IMR-90 (cell line): Measurements from ENCODE around the gene YPEL2. TPM values are rescaled to one million over a fixed set of nuclear protein-coding genes. Genes with fewer than 3 reads are reported as not detected.

Experiments used
- ATAC-seq: fragments of 200-7000 bp; cut with Tn5 transposase; 2 replicates; pipeline ENCODE4 v1.9.1; 2020; ENCODE audit warnings: low read depth, mild to moderate bottlenecking, moderate library complexity
- Bru-seq: library from RNA; stranded (reverse); fragments of 400-500 nt; gene quantifications from one replicate; lab custom pipeline; 2021; lab: Mats Ljungman, UMichigan
- BruChase-seq, 2 experiments: library from RNA; stranded (reverse); fragments of 400-500 nt; gene quantifications; one replicate each; lab custom pipeline; 2021; lab: Mats Ljungman, UMichigan
- BruUV-seq: library from RNA; stranded (reverse); fragments of 400-500 nt; replicated peaks from 2 replicates; lab custom pipeline; 2021; lab: Mats Ljungman, UMichigan
- CTCF ChIA-PET: fragments of 300-600 bp; formaldehyde crosslinking; extraction: SDS; loops from one replicate; lab custom pipeline; 2021; ENCODE audit warnings: antibody characterized with exemption; lab: Yijun Ruan, JAX
- POLR2A ChIA-PET: fragments of 300-600 bp; sonication (Branson Sonifier 250); formaldehyde crosslinking; loops from one replicate; lab custom pipeline; 2022; ENCODE audit warnings: antibody characterized with exemption; ENCODE audit not compliant: unreplicated experiment; lab: Charles Lee
- DNase-seq: peaks from one replicate; pipeline ENCODE4 v3.0.0; 2013
- H2AFZ ChIP-seq: replicated peaks from 2 replicates; pipeline ENCODE3; 2013; ENCODE audit warnings: low read length, mild to moderate bottlenecking; ENCODE audit not compliant: poor library complexity
- H2AK5ac ChIP-seq: 2 replicates; pipeline ENCODE4 v1.6.1; 2013; ENCODE audit warnings: low read depth, low read length, inconsistent platforms
- H2AK9ac ChIP-seq: replicated peaks from 2 replicates; pipeline ENCODE3; 2013; ENCODE audit warnings: mild to moderate bottlenecking, low read depth, low read length, moderate library complexity; ENCODE audit not compliant: poor library complexity
- H2BK120ac ChIP-seq: 2 replicates; pipeline ENCODE4 v1.6.1; 2013; ENCODE audit warnings: low read depth, low read length, inconsistent platforms
- H2BK15ac ChIP-seq: 3 replicates; pipeline ENCODE4 v1.6.1; 2013; ENCODE audit warnings: low read depth, low read length, inconsistent platforms
- H2BK20ac ChIP-seq: 2 replicates; pipeline ENCODE4 v1.6.1; 2013; ENCODE audit warnings: low read depth, mild to moderate bottlenecking, inconsistent platforms, low read length, moderate library complexity
- H2BK5ac ChIP-seq: 2 replicates; pipeline ENCODE4 v1.6.1; 2013; ENCODE audit warnings: mild to moderate bottlenecking, low read depth, low read length, inconsistent platforms; ENCODE audit not compliant: poor library complexity, severe bottlenecking
- H3K14ac ChIP-seq: replicated peaks from 2 replicates; pipeline ENCODE4 v1.6.1; 2013; ENCODE audit warnings: low read depth, low read length, inconsistent platforms
- H3K18ac ChIP-seq: 2 replicates; pipeline ENCODE4 v1.6.1; 2013; ENCODE audit warnings: low read depth, low read length, control low read depth
- H3K23ac ChIP-seq: 2 replicates; pipeline ENCODE4 v1.6.1; 2013; ENCODE audit warnings: low read depth, low read length, inconsistent platforms
- H3K27ac ChIP-seq: 2 replicates; pipeline ENCODE4 v1.5.1; 2013; ENCODE audit warnings: mild to moderate bottlenecking, control low read depth, low read length; ENCODE audit not compliant: insufficient read depth
- H3K27me3 ChIP-seq: 2 replicates; pipeline ENCODE4 v1.6.1; 2013; ENCODE audit warnings: low read length; ENCODE audit not compliant: control insufficient read depth, insufficient read depth
- H3K36me3 ChIP-seq: 2 replicates; pipeline ENCODE4 v1.6.1; 2013; ENCODE audit warnings: low read length, mixed read lengths; ENCODE audit not compliant: control insufficient read depth, insufficient read depth
- H3K4ac ChIP-seq: 2 replicates; pipeline ENCODE4 v1.6.1; 2013; ENCODE audit warnings: low read depth, low read length, inconsistent platforms
- H3K4me1 ChIP-seq: 2 replicates; pipeline ENCODE4 v1.6.1; 2013; ENCODE audit warnings: low read length, mixed read lengths; ENCODE audit not compliant: control insufficient read depth, insufficient read depth
- H3K4me2 ChIP-seq: 2 replicates; pipeline ENCODE4 v1.6.1; 2013; ENCODE audit warnings: low read depth, mild to moderate bottlenecking, control low read depth, low read length, moderate library complexity
- H3K4me3 ChIP-seq: 2 replicates; pipeline ENCODE4 v1.5.1; 2013; ENCODE audit warnings: low read depth, mild to moderate bottlenecking, control low read depth, low read length, moderate library complexity; ENCODE audit not compliant: insufficient read depth
- H3K56ac ChIP-seq: 2 replicates; pipeline ENCODE4 v1.6.1; 2013; ENCODE audit warnings: low read length, inconsistent platforms; ENCODE audit not compliant: insufficient read depth; ENCODE audit errors: extremely low read depth
- H3K79me1 ChIP-seq, 2 experiments: 2 replicates each; pipeline ENCODE4 v1.6.1; 2013; ENCODE audit warnings: low read length in 2 of 2, inconsistent platforms in 1 of 2, low read depth in 1 of 2
- H3K9ac ChIP-seq: 2 replicates; pipeline ENCODE4 v1.6.1; 2013; ENCODE audit warnings: low read depth, low read length, control low read depth
- H3K9me1 ChIP-seq: 2 replicates; pipeline ENCODE4 v1.6.1; 2013; ENCODE audit warnings: low read length, inconsistent platforms; ENCODE audit not compliant: insufficient read depth
- H3K9me3 ChIP-seq: 2 replicates; pipeline ENCODE4 v1.6.1; 2013; ENCODE audit warnings: low read length; ENCODE audit not compliant: control insufficient read depth, insufficient read depth
- H4K20me1 ChIP-seq: 2 replicates; pipeline ENCODE4 v1.6.1; 2013; ENCODE audit warnings: low read length, inconsistent platforms; ENCODE audit not compliant: insufficient read depth
- H4K5ac ChIP-seq: 2 replicates; pipeline ENCODE4 v1.6.1; 2013; ENCODE audit warnings: mild to moderate bottlenecking, low read depth, low read length, control low read depth
- H4K8ac ChIP-seq, 2 experiments: 2 replicates each; pipeline ENCODE4 v1.6.1; 2013; ENCODE audit warnings: low read depth in 2 of 2, low read length in 2 of 2, control low read depth in 1 of 2, inconsistent platforms in 1 of 2
- H4K91ac ChIP-seq: 2 replicates; pipeline ENCODE4 v1.6.1; 2013; ENCODE audit warnings: low read depth, low read length, inconsistent platforms; ENCODE audit not compliant: insufficient read depth
- CEBPB ChIP-seq: IDR thresholded peaks from 2 replicates; pipeline ENCODE4 v1.6.1; 2012; ENCODE audit warnings: low read depth, low read length, improper control_type of control experiment
- FOS ChIP-seq: fragments of 150-350 bp; IDR thresholded peaks from 2 replicates; pipeline ENCODE4 v1.6.1; 2016; ENCODE audit warnings: low read depth, low read length
- MAZ ChIP-seq: IDR thresholded peaks from 2 replicates; pipeline ENCODE4 v1.6.1; 2012; ENCODE audit warnings: low read depth, mild to moderate bottlenecking, low read length, improper control_type of control experiment, moderate library complexity, borderline replicate concordance
- POLR2A ChIP-seq: IDR thresholded peaks from 2 replicates; pipeline ENCODE4 v1.6.1; 2012; ENCODE audit warnings: mild to moderate bottlenecking, low read depth, low read length
- RFX5 ChIP-seq: IDR thresholded peaks from 2 replicates; pipeline ENCODE4 v1.8.0; 2012; ENCODE audit warnings: low read depth, mild to moderate bottlenecking, low read length, moderate library complexity
- WGBS, 2 experiments: methylation state at CpG; one replicate each; pipeline versions ENCODE4 v1.1.5 to v1.1.7; 2013; ENCODE audit warnings: missing lambda C conversion rate in 2 of 2; ENCODE audit not compliant: insufficient read length in 1 of 2; ENCODE audit errors: extremely low coverage in 2 of 2; 5-methylcytosine and 5-hydroxymethylcytosine counted together
- dilution Hi-C: fragments of 300-500 bp; cut with HindIII; formaldehyde crosslinking; loops from one replicate; pipeline ENCODE4 v1.14.3; 2018; ENCODE audit warnings: low sequenced_read_pairs; ENCODE audit not compliant: unreplicated experiment
- in situ Hi-C: fragments of 300-500 bp; cut with MboI; formaldehyde crosslinking; loops from 3 replicates; pipeline ENCODE4 v1.14.3; 2019; ENCODE audit warnings: low sequenced_read_pairs, inconsistent platforms, mixed read lengths
- intact Hi-C: fragments of 100-400 bp; cut with micrococcal nuclease; formaldehyde crosslinking; loops from 2 replicates; pipeline ENCODE4 v1.10.0; 2022
- long read RNA-seq: library from polyadenylated mRNA; unstranded; transcript quantifications from one replicate; pipeline ENCODE4 v2.0.0, GENCODE V29; 2021; ENCODE audit not compliant: unreplicated experiment
- polyA plus RNA-seq, 3 experiments: library from polyadenylated mRNA; depleted of rRNA; stranded (reverse); fragments of >200 nt; gene quantifications; 2 replicates each; pipeline ENCODE4 v1.2.3, GENCODE V29; 2012; ENCODE audit warnings: low replicate concordance in 1 of 3
- total RNA-seq: library from RNA; depleted of rRNA; stranded (reverse); fragments of >200 nt; gene quantifications from 2 replicates; pipeline ENCODE4 v1.2.3, GENCODE V29; 2012; rRNA removed
- TF ChIP-seq, protein P1 (sequence below): conservative IDR thresholded peaks from 2 replicates; pipeline ENCODE4 v1.5.1; 2012; ENCODE audit warnings: mild to moderate bottlenecking, low read depth, low read length, improper control_type of control experiment

YPEL2 gene, protein sequence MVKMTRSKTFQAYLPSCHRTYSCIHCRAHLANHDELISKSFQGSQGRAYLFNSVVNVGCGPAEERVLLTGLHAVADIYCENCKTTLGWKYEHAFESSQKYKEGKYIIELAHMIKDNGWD
- total RNA-seq (1.9 and 3.4 TPM in 2 replicates), polyA plus RNA-seq (2012; rRNA removed) (1.9 and 2.3 TPM in 2 replicates), Bru-seq, nascent RNA (percentile 51 among the genes with signal in this experiment), BruChase-seq, experiment 1, labeled RNA remaining after a 6-hour chase (percentile 58 among the genes with signal in this experiment), BruChase-seq, experiment 2, labeled RNA remaining after a 2-hour chase (percentile 61 among the genes with signal in this experiment)
- 0.58 and 0.78 TPM in 2 replicates for polyA plus RNA-seq (2012; cell fraction: cytosol; rRNA removed)
- polyA plus RNA-seq (2012; cell fraction: nucleus; rRNA removed; ENCODE audit: low replicate concordance): 1.6 and 7.8 TPM in 2 replicates
- long read RNA-seq, full-length matches to known transcripts: 3 of 11 reads
- long read RNA-seq, partial matches to known transcripts: 0 of 11 reads
- long read RNA-seq, other reads (novel, unspliced or antisense): 8 of 11 reads

DNA sequence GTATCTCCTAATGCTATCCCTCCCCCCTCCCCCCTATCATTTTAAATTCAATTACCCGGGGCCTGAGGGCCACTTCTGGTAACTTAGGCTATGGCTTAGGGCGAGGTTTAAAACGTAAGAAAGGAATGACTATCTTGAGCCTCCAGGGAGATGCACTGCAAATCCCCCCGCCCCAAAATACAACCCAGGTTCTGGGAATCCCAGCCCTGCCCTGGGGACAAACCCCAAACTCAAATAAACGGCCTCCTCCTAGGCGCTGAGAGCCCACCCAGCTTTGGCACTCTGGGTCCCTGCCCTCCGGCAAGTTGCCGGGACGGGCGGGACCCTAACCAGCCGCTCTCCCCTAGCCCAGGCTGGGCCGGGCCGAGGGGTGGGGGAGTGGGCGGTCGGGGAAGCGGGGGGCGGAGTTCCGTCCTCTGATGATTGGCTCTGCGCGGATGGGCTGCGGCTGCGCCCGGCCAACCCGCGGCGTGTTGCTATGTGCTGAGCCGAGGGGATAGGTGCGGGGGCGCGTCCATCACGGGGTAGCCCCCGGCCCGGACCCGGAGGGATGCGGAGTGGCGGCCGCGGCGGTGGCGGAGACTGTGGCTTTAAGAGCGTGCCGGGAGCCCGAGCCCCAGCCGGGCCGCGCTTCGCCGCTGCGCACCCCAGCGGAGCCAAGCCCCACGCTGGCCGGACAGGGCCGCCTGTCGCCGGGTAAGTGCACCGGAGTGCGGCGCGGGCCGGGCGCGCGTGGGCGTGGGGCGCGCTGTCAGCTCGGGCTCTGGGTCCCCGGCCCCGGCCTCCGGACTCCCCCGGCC lies at the start of gene YPEL2:
Gene YPEL2 (plus strand): TSS at position 527 of the 800 bp plus-strand sequence. CDS start 21,755 bp downstream, outside the sequence.
- in situ Hi-C loops: no loop called here
- intact Hi-C loops: no loop called here

More for the DNA sequence above, at the start of gene YPEL2:
- Histone ChIP-seq H2AK5ac (no peak within 1 kb of the TSS), H3K18ac (no peak within 1 kb of the TSS; the same call in 1 of the 2 replicates), H3K27ac (no peak within 1 kb of the TSS), H2BK20ac (no peak within 1 kb of the TSS), H3K4me2 (peak within 1 kb of the TSS; percentile 89), H3K79me1 (peaks cover 3 to 14% of the 10 kb centered on the region in 2 experiments; a peak in 1 of 4 replicates), H2BK15ac (no peak within 1 kb of the TSS), H3K9ac (peak within 1 kb of the TSS; percentile 26), H3K14ac (no peak within 1 kb of the TSS; the same call in 1 of the 2 replicates), H2AK9ac (peak within 1 kb of the TSS; percentile 81), H2AFZ (peak within 1 kb of the TSS; percentile 92), H3K23ac (peak within 1 kb of the TSS; percentile 1; the same call in 1 of the 2 replicates), H4K5ac (0 out of 2 replicates have a peak within 1 kb of the TSS, but pooled peaks have one; percentile 45), H2BK5ac (no peak within 1 kb of the TSS), H3K36me3 (no peaks in the 10 kb centered on the region), H4K91ac (no peak within 1 kb of the TSS), H4K20me1 (peaks cover 8% of the 10 kb centered on the region; the same call in 1 of the 2 replicates), H3K4me1 (peaks cover 13% of the 10 kb centered on the region), H4K8ac (peak within 1 kb of the TSS in 1 of 2 experiments; percentile 90; a peak in 1 of 4 replicates), H3K4me3 (peak within 1 kb of the TSS; percentile 67), H3K27me3 (peaks cover 22% of the 10 kb centered on the region), H3K4ac (peak within 1 kb of the TSS; percentile 60; the same call in 1 of the 2 replicates), H2BK120ac (peak within 1 kb of the TSS; percentile 52; the same call in 1 of the 2 replicates), H3K56ac (no peak within 1 kb of the TSS), H3K9me1 (peaks cover 4% of the 10 kb centered on the region; the same call in 1 of the 2 replicates), H3K9me3 (no peaks in the 10 kb centered on the region)
- no TSS peak for BruUV-seq
- ChIA-PET POLR2A (no interaction called here), CTCF (no interaction called here)
- DNase-seq (peak; percentile 91), ATAC-seq (peak; percentile 98)
- 0% methylated on average over 36 of the region's 71 CpGs; no CpG with 5 or more reads in 1 of the 2 experiments for WGBS, 2 experiments
- dilution Hi-C loops: no loop called here
- TF ChIP-seq, protein P1, sequence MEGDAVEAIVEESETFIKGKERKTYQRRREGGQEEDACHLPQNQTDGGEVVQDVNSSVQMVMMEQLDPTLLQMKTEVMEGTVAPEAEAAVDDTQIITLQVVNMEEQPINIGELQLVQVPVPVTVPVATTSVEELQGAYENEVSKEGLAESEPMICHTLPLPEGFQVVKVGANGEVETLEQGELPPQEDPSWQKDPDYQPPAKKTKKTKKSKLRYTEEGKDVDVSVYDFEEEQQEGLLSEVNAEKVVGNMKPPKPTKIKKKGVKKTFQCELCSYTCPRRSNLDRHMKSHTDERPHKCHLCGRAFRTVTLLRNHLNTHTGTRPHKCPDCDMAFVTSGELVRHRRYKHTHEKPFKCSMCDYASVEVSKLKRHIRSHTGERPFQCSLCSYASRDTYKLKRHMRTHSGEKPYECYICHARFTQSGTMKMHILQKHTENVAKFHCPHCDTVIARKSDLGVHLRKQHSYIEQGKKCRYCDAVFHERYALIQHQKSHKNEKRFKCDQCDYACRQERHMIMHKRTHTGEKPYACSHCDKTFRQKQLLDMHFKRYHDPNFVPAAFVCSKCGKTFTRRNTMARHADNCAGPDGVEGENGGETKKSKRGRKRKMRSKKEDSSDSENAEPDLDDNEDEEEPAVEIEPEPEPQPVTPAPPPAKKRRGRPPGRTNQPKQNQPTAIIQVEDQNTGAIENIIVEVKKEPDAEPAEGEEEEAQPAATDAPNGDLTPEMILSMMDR: 0 out of 2 replicates have a peak, but pooled peaks have one; percentile 5
- peak; percentile 66; the same call in 1 of the 2 replicates for TF ChIP-seq MAZ
- no peak for TF ChIP-seq CEBPB
- TF ChIP-seq RFX5: peak; percentile 87
- peak; percentile 66; the same call in 1 of the 2 replicates for TF ChIP-seq FOS
- no peak for TF ChIP-seq POLR2A
